HepG2 (cell line): Measurements from ENCODE around the gene CPXM1. TPM values are rescaled to one million over a fixed set of nuclear protein-coding genes. Genes with fewer than 3 reads are reported as not detected.
A peak's percentile ranks its signal among the peaks of the same experiment; 100 is the strongest.

Source experiments
- ATF7-NPFF ChIP-seq: sonication (generic); formaldehyde crosslinking; IDR thresholded peaks from 2 replicates; pipeline ENCODE4 v1.8.1; 2023; ENCODE audit warnings: mild to moderate bottlenecking, low read depth, missing genetic modification reagents, moderate library complexity
- ELF1 ChIP-seq: sonication (generic); formaldehyde crosslinking; IDR thresholded peaks from 2 replicates; pipeline ENCODE4 v1.4.0; 2020; ENCODE audit warnings: missing genetic modification reagents
- FOXP1 ChIP-seq, 2 experiments: fragments of 450-650 bp in 1 of 2; IDR thresholded peaks; 2 replicates each; pipeline ENCODE4 v1.6.1; 2017 to 2018; ENCODE audit warnings: antibody characterized with exemption in 1 of 2
- HCFC1 ChIP-seq: fragments of 150-350 bp; IDR thresholded peaks from 2 replicates; pipeline ENCODE4 v1.6.1; 2014; ENCODE audit warnings: low read depth, low read length
- HMG20B ChIP-seq: conservative IDR thresholded peaks from 2 replicates; pipeline ENCODE4 v1.6.1; 2016; ENCODE audit warnings: missing genetic modification reagents, missing compliant biosample characterization
- HMGXB3 ChIP-seq: sonication (generic); formaldehyde crosslinking; IDR thresholded peaks from 2 replicates; pipeline ENCODE4 v1.4.0; 2020; ENCODE audit warnings: missing genetic modification reagents, borderline replicate concordance
- KDM3A ChIP-seq: IDR thresholded peaks from 2 replicates; pipeline ENCODE4 v1.6.1; 2018; ENCODE audit warnings: low read depth, missing compliant biosample characterization
- KLF12 ChIP-seq: sonication (generic); formaldehyde crosslinking; IDR thresholded peaks from 2 replicates; pipeline ENCODE4 v1.4.0; 2020; ENCODE audit warnings: missing genetic modification reagents, borderline replicate concordance
- NR3C1 ChIP-seq: sonication (generic); formaldehyde crosslinking; IDR thresholded peaks from 2 replicates; pipeline ENCODE4 v1.4.0; 2020; ENCODE audit warnings: missing genetic modification reagents
- SUZ12 ChIP-seq: fragments of 150-350 bp; IDR thresholded peaks from 2 replicates; pipeline ENCODE4 v1.6.1; 2014; ENCODE audit warnings: low read depth, low read length
- ZFP1 ChIP-seq: IDR thresholded peaks from 2 replicates; pipeline ENCODE4 v1.6.1; 2016
- ZHX2 ChIP-seq, 2 experiments: sonication (generic) in 1 of 2; formaldehyde crosslinking in 1 of 2; IDR thresholded peaks; 2 replicates each; pipeline versions ENCODE4 v1.6.1 to v1.9.0; 2014 to 2022; ENCODE audit warnings: antibody characterized with exemption in 1 of 2, borderline replicate concordance in 1 of 2, inconsistent platforms in 1 of 2, low read depth in 1 of 2, missing genetic modification reagents in 1 of 2
- ZNF124 ChIP-seq: sonication (generic); formaldehyde crosslinking; IDR thresholded peaks from 2 replicates; pipeline ENCODE4 v1.4.0; 2020; ENCODE audit warnings: missing genetic modification reagents
- ZNF296 ChIP-seq: sonication (generic); formaldehyde crosslinking; conservative IDR thresholded peaks from 2 replicates; pipeline ENCODE4 v1.5.0; 2020; ENCODE audit warnings: mild to moderate bottlenecking, missing genetic modification reagents
- ZNF614 ChIP-seq: IDR thresholded peaks from 2 replicates; pipeline ENCODE4 v1.6.1; 2018; ENCODE audit warnings: missing biosample characterization, missing genetic modification reagents, inconsistent platforms, borderline replicate concordance
- ZNF713 ChIP-seq: sonication (generic); formaldehyde crosslinking; IDR thresholded peaks from 2 replicates; pipeline ENCODE4 v1.4.0; 2020; ENCODE audit warnings: mild to moderate bottlenecking, missing genetic modification reagents
- polyA plus RNA-seq, 8 experiments: library from polyadenylated mRNA; depleted of rRNA in 3 of 8; stranded (reverse) in 7 of 8; unstranded in 1 of 8; fragments of >200 nt; fragmentation: Illumina TruSeq in 4 of 8; extraction: Trizol in 4 of 8; gene quantifications; 2 replicates each; pipeline versions ENCODE4 v1.2.1 to v1.2.3, GENCODE V29; 2011 to 2016; ENCODE audit warnings: low read depth in 4 of 8, missing spikeins in 1 of 8, mixed read lengths in 1 of 8; ENCODE audit not compliant: insufficient read depth in 1 of 8
- total RNA-seq, 5 experiments: library from RNA; depleted of rRNA; stranded (reverse); fragments of >200 nt; fragmentation: Illumina TruSeq; extraction: Trizol; gene quantifications; 2 replicates each; pipeline ENCODE4 v1.2.3, GENCODE V29; 2016; ENCODE audit warnings: low read depth in 1 of 5

The CPXM1 gene
- total and polyA plus RNA-seq, 2 of the 13 experiments (the other 11 are each of a cell fraction or from before 2014, with no cell fraction given), result 0.07 TPM; not detected in 1

DNA sequence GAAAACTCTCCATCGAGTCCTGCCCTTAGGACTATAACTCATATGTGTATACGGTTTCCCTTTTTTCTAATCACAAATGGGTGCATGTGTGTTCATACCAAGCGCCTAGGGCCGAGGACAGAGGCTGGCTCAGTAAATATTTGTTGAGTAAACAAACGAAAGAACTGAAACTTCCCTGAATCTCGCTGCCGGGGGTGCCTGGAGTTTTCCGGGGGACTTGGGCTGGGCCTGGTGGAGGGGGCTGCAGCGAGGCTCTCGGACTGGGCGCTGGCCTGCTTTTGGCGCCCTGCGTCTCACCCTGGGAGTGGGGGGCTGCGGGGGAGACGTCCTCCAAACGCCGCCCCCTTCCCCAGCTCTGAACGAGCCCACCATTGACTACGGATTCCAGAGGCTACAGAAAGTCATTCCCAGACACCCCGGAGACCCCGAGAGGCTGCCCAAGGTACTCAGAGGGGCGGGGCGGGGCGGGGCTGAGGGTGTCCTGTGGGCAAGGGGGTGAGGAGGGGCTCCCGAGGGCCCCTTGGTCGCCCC, 49.0 kb downstream of the CPXM1 start (continued):
- TF ChIP-seq ZFP1 (CRISPR knock-in tag), result 0 out of 2 replicates have a peak, but pooled peaks have one; percentile 24
- no peak for TF ChIP-seq SUZ12
- TF ChIP-seq ZNF124 (CRISPR knock-in tag), result 0 out of 2 replicates have a peak, but pooled peaks have one; percentile 5
- no peak for TF ChIP-seq HMGXB3 (CRISPR knock-in tag)
- TF ChIP-seq ZNF614 (CRISPR knock-in tag), result no peak
- TF ChIP-seq NR3C1, result no peak
- no peak for TF ChIP-seq KDM3A (CRISPR knock-in tag)
- TF ChIP-seq ZNF713 (CRISPR knock-in tag), result no peak
- no peak for TF ChIP-seq HMG20B (CRISPR knock-in tag)
- no peak for TF ChIP-seq ZHX2 (IDR thresholded peaks at IDR 0.05; ENCODE audit: low read depth)
- TF ChIP-seq ZHX2 (CRISPR knock-in tag; IDR thresholded peaks at IDR 0.05; ENCODE audit: borderline replicate concordance), result no peak
- TF ChIP-seq ZNF296, result no peak
- TF ChIP-seq FOXP1 (IDR thresholded peaks at IDR 0.05), result no peak
- TF ChIP-seq FOXP1 (CRISPR knock-in tag; IDR thresholded peaks at IDR 0.05), result peak; percentile 77
- TF ChIP-seq KLF12 (CRISPR knock-in tag), result no peak
- no peak for TF ChIP-seq ATF7-NPFF (CRISPR knock-in tag)
- 0 out of 2 replicates have a peak, but pooled peaks have one; percentile 17 for TF ChIP-seq ELF1 (CRISPR knock-in tag)
- TF ChIP-seq HCFC1, result no peak
